ENCODE measurements around the gene TASL.
"Not testable (repeated sequence)": the region's sequence is repeated elsewhere in the genome, so short reads cannot be mapped to it uniquely, and the experiment has no call there.

TASL gene

GRCh38 chrX:30618160-30618765 lies 40.7 kb upstream of the TASL start:
- ChIA-PET CTCF (no interaction called here), POLR2A (no interaction called here)
- no peak overlapping the region for H3K4me3 ChIP-seq (ENCODE audit: low read depth, low read length)
- TF ChIP-seq, protein P1, sequence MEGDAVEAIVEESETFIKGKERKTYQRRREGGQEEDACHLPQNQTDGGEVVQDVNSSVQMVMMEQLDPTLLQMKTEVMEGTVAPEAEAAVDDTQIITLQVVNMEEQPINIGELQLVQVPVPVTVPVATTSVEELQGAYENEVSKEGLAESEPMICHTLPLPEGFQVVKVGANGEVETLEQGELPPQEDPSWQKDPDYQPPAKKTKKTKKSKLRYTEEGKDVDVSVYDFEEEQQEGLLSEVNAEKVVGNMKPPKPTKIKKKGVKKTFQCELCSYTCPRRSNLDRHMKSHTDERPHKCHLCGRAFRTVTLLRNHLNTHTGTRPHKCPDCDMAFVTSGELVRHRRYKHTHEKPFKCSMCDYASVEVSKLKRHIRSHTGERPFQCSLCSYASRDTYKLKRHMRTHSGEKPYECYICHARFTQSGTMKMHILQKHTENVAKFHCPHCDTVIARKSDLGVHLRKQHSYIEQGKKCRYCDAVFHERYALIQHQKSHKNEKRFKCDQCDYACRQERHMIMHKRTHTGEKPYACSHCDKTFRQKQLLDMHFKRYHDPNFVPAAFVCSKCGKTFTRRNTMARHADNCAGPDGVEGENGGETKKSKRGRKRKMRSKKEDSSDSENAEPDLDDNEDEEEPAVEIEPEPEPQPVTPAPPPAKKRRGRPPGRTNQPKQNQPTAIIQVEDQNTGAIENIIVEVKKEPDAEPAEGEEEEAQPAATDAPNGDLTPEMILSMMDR (IDR thresholded peaks at IDR 0.05; ENCODE audit: insufficient read depth, low read length, missing control alignments) = no peak
- DNase-seq (ENCODE audit: low read depth, low spot score) = no peak

- DNase-seq (ENCODE audit: low read depth, low spot score) = no peak
- ChIA-PET POLR2A (no interaction called here), CTCF (interaction anchor here (1.3 kb wide), 1 partner anchor 46 kb away, joined by 4 read pairs; no protein-coding TSS in a partner anchor)
- TF ChIP-seq, protein P1 (IDR thresholded peaks at IDR 0.05; ENCODE audit: insufficient read depth, low read length, missing control alignments) = no peak
- H3K4me3 ChIP-seq (ENCODE audit: low read depth, low read length) = no peak overlapping the region
These were observed 37.7 kb upstream of the TASL start for GRCh38 chrX:30615229-30615628.

- CTCF ChIA-PET = interaction anchor here (2.3 kb wide), 1 partner anchor 44 kb away, joined by 6 read pairs; no protein-coding TSS in a partner anchor
- POLR2A ChIA-PET = no interaction called here
- TF ChIP-seq, protein P1 (IDR thresholded peaks at IDR 0.05; ENCODE audit: insufficient read depth, low read length, missing control alignments) = no peak
- H3K4me3 ChIP-seq (ENCODE audit: low read depth, low read length) = no peak overlapping the region
- DNase-seq (ENCODE audit: low read depth, low spot score) = no peak
These were observed 36.2 kb upstream of the TASL start for GRCh38 chrX:30613721-30614120.

DNA sequence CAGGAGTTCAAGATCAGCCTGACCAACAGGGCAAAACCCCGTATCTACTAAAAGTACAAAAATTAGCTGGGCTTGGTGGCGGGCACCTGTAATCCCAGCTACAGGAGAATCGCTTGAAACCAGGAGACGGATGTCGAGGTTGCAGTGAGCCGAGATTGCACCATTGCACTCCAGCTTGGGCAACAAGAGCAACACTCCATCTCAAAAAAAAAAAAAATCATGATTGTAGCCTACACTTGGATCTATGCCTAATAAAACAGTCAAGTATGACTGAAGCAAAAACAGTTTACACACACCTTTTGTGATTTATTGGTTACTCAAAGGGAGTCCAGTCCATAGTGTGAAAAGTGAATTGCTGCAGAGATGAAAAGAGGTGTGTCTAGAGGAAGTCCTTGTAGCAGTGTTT lies 34.7 kb upstream of the TASL start:
- TF ChIP-seq, protein P1 (IDR thresholded peaks at IDR 0.05; ENCODE audit: insufficient read depth, low read length, missing control alignments) = no peak
- no peak overlapping the region for H3K4me3 ChIP-seq (ENCODE audit: low read depth, low read length)
- CTCF ChIA-PET = interaction anchor here (2.3 kb wide), 1 partner anchor 42 kb away, joined by 6 read pairs; no protein-coding TSS in a partner anchor
- POLR2A ChIA-PET = no interaction called here
- DNase-seq (ENCODE audit: low read depth, low spot score) = no peak

DNA sequence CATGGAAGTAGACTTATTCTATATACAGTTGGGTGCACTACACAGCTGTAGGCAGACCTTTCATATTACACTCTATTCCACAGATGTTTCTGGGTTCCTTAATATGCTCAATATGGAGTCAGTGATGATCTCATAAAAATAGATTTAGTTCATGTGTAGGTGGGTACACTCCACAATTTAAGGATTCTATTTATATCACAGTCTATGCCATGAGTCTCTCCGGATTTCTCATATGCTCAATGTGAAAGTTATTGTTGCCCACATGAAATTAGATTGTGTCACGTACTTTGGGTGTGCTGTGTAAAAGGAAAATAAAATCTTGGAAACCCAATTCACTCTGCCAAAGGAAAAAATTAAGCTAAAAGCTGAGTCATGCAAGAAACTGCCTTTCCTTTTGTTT lies 32.5 kb upstream of the TASL start:
- ChIA-PET CTCF (no interaction called here), POLR2A (no interaction called here)
- TF ChIP-seq, protein P1 (IDR thresholded peaks at IDR 0.05; ENCODE audit: insufficient read depth, low read length, missing control alignments) = no peak
- no peak overlapping the region for H3K4me3 ChIP-seq (ENCODE audit: low read depth, low read length)
- DNase-seq (ENCODE audit: low read depth, low spot score) = no peak

DNA sequence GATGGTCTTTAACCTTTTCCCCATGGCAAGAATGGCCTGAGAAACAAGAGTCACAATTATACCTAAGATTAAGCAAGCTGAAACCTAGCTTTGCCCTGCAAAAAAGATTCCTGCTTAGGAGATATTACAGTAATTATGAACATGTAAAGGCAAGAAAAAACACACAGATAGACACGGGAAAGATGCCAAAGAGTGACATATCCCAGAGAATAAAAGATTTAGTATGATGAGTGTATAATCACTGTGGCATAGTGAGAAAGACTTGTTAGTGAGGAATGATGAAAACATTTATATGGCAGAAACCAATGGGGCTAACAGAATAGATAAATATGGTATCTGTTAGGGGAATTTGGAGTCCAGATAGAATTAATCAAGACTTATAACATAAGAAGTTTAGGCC lies 29.6 kb upstream of the TASL start:
- ChIA-PET CTCF (no interaction called here), POLR2A (interaction anchor here (0.6 kb wide), 1 partner anchor 1780 kb away, joined by 6 read pairs; no protein-coding TSS in a partner anchor)
- no peak overlapping the region for H3K4me3 ChIP-seq (ENCODE audit: low read depth, low read length)
- no peak for DNase-seq (ENCODE audit: low read depth, low spot score)
- TF ChIP-seq, protein P1 (IDR thresholded peaks at IDR 0.05; ENCODE audit: insufficient read depth, low read length, missing control alignments) = no peak

DNA sequence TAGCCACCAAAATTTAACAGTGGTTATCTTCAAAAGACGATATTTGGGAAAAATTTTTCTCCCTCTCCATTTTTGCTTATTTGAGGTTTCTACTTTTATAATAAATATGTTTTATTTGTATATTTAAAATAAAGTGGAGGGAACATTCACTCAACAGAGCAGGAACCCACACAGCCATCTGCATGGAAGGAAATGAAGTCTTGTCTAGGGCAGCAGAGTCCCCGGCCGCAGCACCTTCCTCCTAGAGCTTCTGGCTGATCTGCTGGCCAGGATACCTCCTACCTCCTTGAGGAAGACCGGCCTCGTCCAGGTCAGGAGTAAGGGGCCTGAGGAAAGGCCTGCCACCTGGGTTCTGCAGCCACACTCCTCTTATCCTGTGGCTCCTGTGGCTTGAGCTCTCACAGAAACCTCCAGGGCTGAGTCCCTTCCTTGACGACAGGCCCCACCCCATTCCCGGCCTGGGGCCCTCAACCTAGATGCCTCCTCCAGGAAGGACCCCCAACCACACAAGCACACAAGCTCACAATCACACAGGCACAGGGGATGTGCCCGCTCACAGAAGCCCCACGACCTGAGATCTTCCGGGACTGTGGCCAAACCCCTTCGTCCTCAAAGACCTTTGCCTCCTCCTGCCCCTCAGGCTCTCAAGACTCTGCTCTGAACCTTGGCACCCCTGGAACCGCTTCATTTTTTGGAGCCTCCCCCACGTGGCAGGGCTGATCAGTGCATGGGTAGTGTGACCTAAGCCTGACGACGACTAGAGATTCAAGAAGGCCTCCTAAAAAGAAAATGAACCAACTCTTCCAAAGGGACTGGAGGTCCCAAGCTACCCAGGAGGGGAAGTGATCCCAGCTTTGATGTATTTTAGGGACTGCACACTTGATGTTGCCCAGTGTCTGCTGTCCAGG lies 23.0 kb upstream of the TASL start:
- CTCF ChIA-PET = not testable (repeated sequence)

More for the DNA sequence above, 23.0 kb upstream of the TASL start:
- H3K4me3 ChIP-seq (ENCODE audit: low read depth, low read length); POLR2A ChIA-PET; DNase-seq (ENCODE audit: low read depth, low spot score): not testable (repeated sequence)

All from AG04449 (cell line).